WTC11 (cell line): ENCODE data around the gene SLC41A3. TPM values are rescaled to one million over a fixed set of nuclear protein-coding genes. Genes with fewer than 3 reads are reported as not detected.

Experiments
- ATAC-seq: fragments of 200-7000 bp; cut with Tn5 transposase; 2 replicates; pipeline ENCODE4 v1.10.0; 2021; ENCODE audit warnings: mild to moderate bottlenecking, moderate library complexity
- CTCF ChIA-PET: fragments of 300-600 bp; sonication (Branson Sonifier 250); formaldehyde crosslinking; loops from one replicate; lab custom pipeline; 2021; ENCODE audit warnings: antibody characterized with exemption; lab: Charles Lee
- POLR2A ChIA-PET: fragments of 350-600 bp; sonication (Branson Sonifier 250); formaldehyde crosslinking; loops from one replicate; lab custom pipeline; 2021; ENCODE audit warnings: antibody characterized with exemption; lab: Charles Lee
- DNase-seq: peaks from one replicate; pipeline ENCODE4 v3.0.0; 2021; ENCODE audit warnings: low spot score
- H3K27ac Mint-ChIP-seq: 2 replicates; pipeline ENCODE4 v1.8.0; 2021; ENCODE audit warnings: mixed read lengths
- H3K27me3 Mint-ChIP-seq: 2 replicates; pipeline ENCODE4 v1.8.0; 2021; ENCODE audit warnings: low read depth, mild to moderate bottlenecking, moderate library complexity, mixed read lengths
- H3K36me3 Mint-ChIP-seq: 2 replicates; pipeline ENCODE4 v1.8.0; 2021; ENCODE audit warnings: mixed read lengths
- H3K4me1 Mint-ChIP-seq: 2 replicates; pipeline ENCODE4 v1.8.0; 2022; ENCODE audit warnings: mixed read lengths
- H3K4me3 Mint-ChIP-seq: 2 replicates; pipeline ENCODE4 v1.8.0; 2021; ENCODE audit warnings: mild to moderate bottlenecking, moderate library complexity, mixed read lengths
- H3K9me3 Mint-ChIP-seq: 2 replicates; pipeline ENCODE4 v1.8.0; 2021; ENCODE audit warnings: mixed read lengths
- AR ChIP-seq: fragments of 250-450 bp; sonication (Bioruptor Pico); IDR thresholded peaks from 2 replicates; pipeline ENCODE4 v1.9.0; 2021; ENCODE audit warnings: mild to moderate bottlenecking
- CREM ChIP-seq: sonication (generic); formaldehyde crosslinking; IDR thresholded peaks from 2 replicates; pipeline ENCODE4 v1.8.1; 2022; ENCODE audit warnings: mild to moderate bottlenecking, missing genetic modification reagents, moderate library complexity
- E2F1 ChIP-seq: sonication (generic); formaldehyde crosslinking; IDR thresholded peaks from 2 replicates; pipeline ENCODE4 v1.8.0; 2022; ENCODE audit warnings: mild to moderate bottlenecking, missing genetic modification reagents
- EMX1 ChIP-seq: fragments of 250-450 bp; sonication (Bioruptor Pico); IDR thresholded peaks from 2 replicates; pipeline ENCODE4 v1.8.0; 2021; ENCODE audit warnings: mild to moderate bottlenecking
- ETV6 ChIP-seq: sonication (generic); formaldehyde crosslinking; IDR thresholded peaks from 2 replicates; pipeline ENCODE4 v1.8.1; 2022; ENCODE audit warnings: mild to moderate bottlenecking, missing genetic modification reagents
- FOXP1 ChIP-seq: sonication (generic); formaldehyde crosslinking; IDR thresholded peaks from 2 replicates; pipeline ENCODE4 v1.8.0; 2022; ENCODE audit warnings: missing genetic modification reagents, mild to moderate bottlenecking, moderate library complexity, borderline replicate concordance
- GABPB1 ChIP-seq: sonication (generic); formaldehyde crosslinking; IDR thresholded peaks from 2 replicates; pipeline ENCODE4 v1.8.1; 2023; ENCODE audit warnings: mild to moderate bottlenecking, missing genetic modification reagents
- NR2C2 ChIP-seq: sonication (generic); formaldehyde crosslinking; IDR thresholded peaks from 2 replicates; pipeline ENCODE4 v1.8.0; 2022; ENCODE audit warnings: mild to moderate bottlenecking, missing genetic modification reagents
- OVOL2 ChIP-seq: fragments of 250-450 bp; sonication (Bioruptor Pico); IDR thresholded peaks from 2 replicates; pipeline ENCODE4 v1.9.0; 2021; ENCODE audit warnings: mild to moderate bottlenecking, borderline replicate concordance
- PRRX2 ChIP-seq: fragments of 250-450 bp; sonication (Bioruptor Pico); IDR thresholded peaks from 2 replicates; pipeline ENCODE4 v1.8.0; 2021; ENCODE audit warnings: mild to moderate bottlenecking
- SMAD3 ChIP-seq: sonication (generic); formaldehyde crosslinking; IDR thresholded peaks from 2 replicates; pipeline ENCODE4 v1.8.0; 2022; ENCODE audit warnings: missing genetic modification reagents, mild to moderate bottlenecking, borderline replicate concordance
- SMAD4 ChIP-seq: sonication (generic); formaldehyde crosslinking; IDR thresholded peaks from 2 replicates; pipeline ENCODE4 v1.8.0; 2022; ENCODE audit warnings: mild to moderate bottlenecking, missing genetic modification reagents
- SOX15 ChIP-seq: fragments of 250-450 bp; sonication (Bioruptor Pico); IDR thresholded peaks from 2 replicates; pipeline ENCODE4 v1.9.0; 2021; ENCODE audit warnings: mild to moderate bottlenecking
- ZNF121 ChIP-seq: sonication (generic); formaldehyde crosslinking; IDR thresholded peaks from 2 replicates; pipeline ENCODE4 v1.8.0; 2023; ENCODE audit warnings: missing genetic modification reagents
- ZNF219 ChIP-seq: sonication (generic); formaldehyde crosslinking; IDR thresholded peaks from 2 replicates; pipeline ENCODE4 v1.8.0; 2023; ENCODE audit warnings: missing genetic modification reagents, mild to moderate bottlenecking, borderline replicate concordance
- ZNF263 ChIP-seq: sonication (generic); formaldehyde crosslinking; IDR thresholded peaks from 2 replicates; pipeline ENCODE4 v1.8.1; 2022; ENCODE audit warnings: low read depth, mild to moderate bottlenecking, moderate library complexity, missing genetic modification reagents
- ZNF423 ChIP-seq: fragments of 250-450 bp; sonication (Bioruptor Pico); IDR thresholded peaks from 2 replicates; pipeline ENCODE4 v2.1.2; 2022; ENCODE audit warnings: mild to moderate bottlenecking, moderate library complexity
- ZNF532 ChIP-seq: fragments of 250-450 bp; sonication (Bioruptor Pico); IDR thresholded peaks from 2 replicates; pipeline ENCODE4 v1.9.0; 2021; ENCODE audit warnings: mild to moderate bottlenecking, borderline replicate concordance
- ZNF671 ChIP-seq: fragments of 250-450 bp; sonication (Bioruptor Pico); IDR thresholded peaks from 2 replicates; pipeline ENCODE4 v1.8.0; 2021; ENCODE audit warnings: mild to moderate bottlenecking
- total RNA-seq: library from RNA; stranded (reverse); gene quantifications from 3 replicates; pipeline ENCODE4 v1.2.3, GENCODE V29; 2021
- TF ChIP-seq, protein P1 (sequence below): sonication (generic); formaldehyde crosslinking; IDR thresholded peaks from 2 replicates; pipeline ENCODE4 v1.8.1; 2023; ENCODE audit warnings: mild to moderate bottlenecking, missing genetic modification reagents
- TF ChIP-seq, protein P2 (sequence below): fragments of 250-450 bp; sonication (Bioruptor Pico); IDR thresholded peaks from 2 replicates; pipeline ENCODE4 v1.9.0; 2021; ENCODE audit warnings: mild to moderate bottlenecking
- TF ChIP-seq, protein P3 (sequence below): sonication (generic); formaldehyde crosslinking; IDR thresholded peaks from 2 replicates; pipeline ENCODE4 v1.8.0; 2023; ENCODE audit warnings: mild to moderate bottlenecking, missing genetic modification reagents
- TF ChIP-seq, protein P4 (sequence below): sonication (generic); formaldehyde crosslinking; IDR thresholded peaks from 2 replicates; pipeline ENCODE4 v1.8.1; 2022; ENCODE audit warnings: low read depth, missing genetic modification reagents, borderline replicate concordance

SLC41A3 gene
- total RNA-seq, 1 experiment from 2014 or later, result 28.4 TPM

GRCh38 chr3:125990253-125990970 is 93.5 kb downstream of the SLC41A3 start:
- ChIA-PET CTCF (interaction anchor here (0.6 to 1.8 kb wide), 3 partner anchors 18 to 297 kb away, joined by 3 to 7 read pairs (median 4); no protein-coding TSS in a partner anchor), POLR2A (no interaction called here)
- TF ChIP-seq CREM, result no peak
- no peak for TF ChIP-seq ZNF423 (CRISPR knock-in tag)
- TF ChIP-seq, protein P1, sequence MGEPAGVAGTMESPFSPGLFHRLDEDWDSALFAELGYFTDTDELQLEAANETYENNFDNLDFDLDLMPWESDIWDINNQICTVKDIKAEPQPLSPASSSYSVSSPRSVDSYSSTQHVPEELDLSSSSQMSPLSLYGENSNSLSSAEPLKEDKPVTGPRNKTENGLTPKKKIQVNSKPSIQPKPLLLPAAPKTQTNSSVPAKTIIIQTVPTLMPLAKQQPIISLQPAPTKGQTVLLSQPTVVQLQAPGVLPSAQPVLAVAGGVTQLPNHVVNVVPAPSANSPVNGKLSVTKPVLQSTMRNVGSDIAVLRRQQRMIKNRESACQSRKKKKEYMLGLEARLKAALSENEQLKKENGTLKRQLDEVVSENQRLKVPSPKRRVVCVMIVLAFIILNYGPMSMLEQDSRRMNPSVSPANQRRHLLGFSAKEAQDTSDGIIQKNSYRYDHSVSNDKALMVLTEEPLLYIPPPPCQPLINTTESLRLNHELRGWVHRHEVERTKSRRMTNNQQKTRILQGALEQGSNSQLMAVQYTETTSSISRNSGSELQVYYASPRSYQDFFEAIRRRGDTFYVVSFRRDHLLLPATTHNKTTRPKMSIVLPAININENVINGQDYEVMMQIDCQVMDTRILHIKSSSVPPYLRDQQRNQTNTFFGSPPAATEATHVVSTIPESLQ (CRISPR knock-in tag), result no peak
- no peak for TF ChIP-seq ZNF121 (CRISPR knock-in tag)
- TF ChIP-seq EMX1 (CRISPR knock-in tag), result no peak
- TF ChIP-seq ETV6 (CRISPR knock-in tag), result 0 out of 2 replicates have a peak, but pooled peaks have one; percentile 38
- TF ChIP-seq SOX15 (CRISPR knock-in tag), result no peak
- TF ChIP-seq AR (CRISPR knock-in tag), result no peak
- no peak for TF ChIP-seq ZNF263 (CRISPR knock-in tag)
- TF ChIP-seq GABPB1 (CRISPR knock-in tag), result peak; percentile 20; the same call in 1 of the 2 replicates
- 0 out of 2 replicates have a peak, but pooled peaks have one; percentile 34 for TF ChIP-seq E2F1 (CRISPR knock-in tag)
- TF ChIP-seq NR2C2, result no peak
- no peak for TF ChIP-seq OVOL2 (CRISPR knock-in tag)
- TF ChIP-seq ZNF219 (CRISPR knock-in tag), result no peak
- TF ChIP-seq FOXP1 (CRISPR knock-in tag), result 0 out of 2 replicates have a peak, but pooled peaks have one; percentile 37
- TF ChIP-seq, protein P2, sequence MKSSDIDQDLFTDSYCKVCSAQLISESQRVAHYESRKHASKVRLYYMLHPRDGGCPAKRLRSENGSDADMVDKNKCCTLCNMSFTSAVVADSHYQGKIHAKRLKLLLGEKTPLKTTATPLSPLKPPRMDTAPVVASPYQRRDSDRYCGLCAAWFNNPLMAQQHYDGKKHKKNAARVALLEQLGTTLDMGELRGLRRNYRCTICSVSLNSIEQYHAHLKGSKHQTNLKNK, result no peak
- no peak for TF ChIP-seq PRRX2
- TF ChIP-seq, protein P3, sequence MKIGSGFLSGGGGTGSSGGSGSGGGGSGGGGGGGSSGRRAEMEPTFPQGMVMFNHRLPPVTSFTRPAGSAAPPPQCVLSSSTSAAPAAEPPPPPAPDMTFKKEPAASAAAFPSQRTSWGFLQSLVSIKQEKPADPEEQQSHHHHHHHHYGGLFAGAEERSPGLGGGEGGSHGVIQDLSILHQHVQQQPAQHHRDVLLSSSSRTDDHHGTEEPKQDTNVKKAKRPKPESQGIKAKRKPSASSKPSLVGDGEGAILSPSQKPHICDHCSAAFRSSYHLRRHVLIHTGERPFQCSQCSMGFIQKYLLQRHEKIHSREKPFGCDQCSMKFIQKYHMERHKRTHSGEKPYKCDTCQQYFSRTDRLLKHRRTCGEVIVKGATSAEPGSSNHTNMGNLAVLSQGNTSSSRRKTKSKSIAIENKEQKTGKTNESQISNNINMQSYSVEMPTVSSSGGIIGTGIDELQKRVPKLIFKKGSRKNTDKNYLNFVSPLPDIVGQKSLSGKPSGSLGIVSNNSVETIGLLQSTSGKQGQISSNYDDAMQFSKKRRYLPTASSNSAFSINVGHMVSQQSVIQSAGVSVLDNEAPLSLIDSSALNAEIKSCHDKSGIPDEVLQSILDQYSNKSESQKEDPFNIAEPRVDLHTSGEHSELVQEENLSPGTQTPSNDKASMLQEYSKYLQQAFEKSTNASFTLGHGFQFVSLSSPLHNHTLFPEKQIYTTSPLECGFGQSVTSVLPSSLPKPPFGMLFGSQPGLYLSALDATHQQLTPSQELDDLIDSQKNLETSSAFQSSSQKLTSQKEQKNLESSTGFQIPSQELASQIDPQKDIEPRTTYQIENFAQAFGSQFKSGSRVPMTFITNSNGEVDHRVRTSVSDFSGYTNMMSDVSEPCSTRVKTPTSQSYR (CRISPR knock-in tag), result peak; percentile 60; the same call in 1 of the 2 replicates
- no peak for TF ChIP-seq ZNF671 (CRISPR knock-in tag)
- TF ChIP-seq ZNF532 (CRISPR knock-in tag), result no peak
- TF ChIP-seq SMAD3 (CRISPR knock-in tag), result no peak
- no peak for TF ChIP-seq SMAD4 (CRISPR knock-in tag)
- TF ChIP-seq, protein P4, sequence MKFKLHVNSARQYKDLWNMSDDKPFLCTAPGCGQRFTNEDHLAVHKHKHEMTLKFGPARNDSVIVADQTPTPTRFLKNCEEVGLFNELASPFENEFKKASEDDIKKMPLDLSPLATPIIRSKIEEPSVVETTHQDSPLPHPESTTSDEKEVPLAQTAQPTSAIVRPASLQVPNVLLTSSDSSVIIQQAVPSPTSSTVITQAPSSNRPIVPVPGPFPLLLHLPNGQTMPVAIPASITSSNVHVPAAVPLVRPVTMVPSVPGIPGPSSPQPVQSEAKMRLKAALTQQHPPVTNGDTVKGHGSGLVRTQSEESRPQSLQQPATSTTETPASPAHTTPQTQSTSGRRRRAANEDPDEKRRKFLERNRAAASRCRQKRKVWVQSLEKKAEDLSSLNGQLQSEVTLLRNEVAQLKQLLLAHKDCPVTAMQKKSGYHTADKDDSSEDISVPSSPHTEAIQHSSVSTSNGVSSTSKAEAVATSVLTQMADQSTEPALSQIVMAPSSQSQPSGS (CRISPR knock-in tag), result no peak

More at GRCh38 chr3:125990253-125990970, 93.5 kb downstream of the SLC41A3 start:
- Mint-ChIP-seq H3K4me3 (peak overlapping the region; percentile 96), H3K27ac (peak overlapping the region; percentile 99), H3K4me1 (peaks cover 9% of the 10 kb centered on the region), H3K36me3 (no peaks in the 10 kb centered on the region), H3K9me3 (no peaks in the 10 kb centered on the region), H3K27me3 (peaks cover 53% of the 10 kb centered on the region)
- ATAC-seq (peak; percentile 100), DNase-seq (peak; percentile 95)
